NB4 (cell line): ENCODE results near the gene OSCAR.

Experiments used
- DNase-seq: peaks from one replicate; pipeline ENCODE4 v3.0.0; 2010; ENCODE audit warnings: low read depth
- H3K4me3 ChIP-seq: one replicate; pipeline ENCODE4 v1.5.1; 2011; ENCODE audit warnings: mild to moderate bottlenecking, low read depth, low read length, moderate library complexity
- MYC ChIP-seq: IDR thresholded peaks from 2 replicates; pipeline ENCODE4 v1.6.1; 2011; ENCODE audit warnings: low read depth, low read length
- POLR2A ChIP-seq: IDR thresholded peaks from 2 replicates; pipeline ENCODE4 v1.6.1; 2011; ENCODE audit warnings: mild to moderate bottlenecking; ENCODE audit not compliant: insufficient read length; ENCODE audit errors: extremely low read depth
- TF ChIP-seq, protein P1 (sequence below): IDR thresholded peaks from one replicate; pipeline ENCODE4 v1.5.1; 2012; ENCODE audit warnings: low read depth, low read length
- TF ChIP-seq, protein P2 (sequence below): IDR thresholded peaks from 2 replicates; pipeline ENCODE4 v1.6.1; 2011; ENCODE audit warnings: low read depth, low read length

Gene OSCAR

DNA sequence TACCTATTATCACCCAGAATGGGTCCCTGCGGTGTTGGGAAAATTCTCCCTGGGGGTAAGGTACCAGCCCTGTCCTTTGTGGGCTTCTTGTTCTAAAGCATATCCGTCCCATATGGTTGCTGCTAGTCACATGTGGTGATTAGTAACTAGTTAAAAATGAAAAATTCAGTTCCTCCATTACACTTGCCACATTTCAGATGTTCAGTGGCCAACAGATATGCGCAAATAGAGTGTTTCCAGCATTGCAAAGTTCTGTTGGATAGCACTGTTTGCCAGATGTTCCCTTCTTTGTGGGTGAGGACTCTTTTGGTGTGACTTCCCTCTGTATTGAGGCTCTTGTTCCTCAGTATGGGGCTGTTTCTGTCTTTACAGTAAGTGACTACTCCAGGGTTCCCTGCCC, 40.8 kb upstream of the OSCAR start:
- TF ChIP-seq, protein P1, sequence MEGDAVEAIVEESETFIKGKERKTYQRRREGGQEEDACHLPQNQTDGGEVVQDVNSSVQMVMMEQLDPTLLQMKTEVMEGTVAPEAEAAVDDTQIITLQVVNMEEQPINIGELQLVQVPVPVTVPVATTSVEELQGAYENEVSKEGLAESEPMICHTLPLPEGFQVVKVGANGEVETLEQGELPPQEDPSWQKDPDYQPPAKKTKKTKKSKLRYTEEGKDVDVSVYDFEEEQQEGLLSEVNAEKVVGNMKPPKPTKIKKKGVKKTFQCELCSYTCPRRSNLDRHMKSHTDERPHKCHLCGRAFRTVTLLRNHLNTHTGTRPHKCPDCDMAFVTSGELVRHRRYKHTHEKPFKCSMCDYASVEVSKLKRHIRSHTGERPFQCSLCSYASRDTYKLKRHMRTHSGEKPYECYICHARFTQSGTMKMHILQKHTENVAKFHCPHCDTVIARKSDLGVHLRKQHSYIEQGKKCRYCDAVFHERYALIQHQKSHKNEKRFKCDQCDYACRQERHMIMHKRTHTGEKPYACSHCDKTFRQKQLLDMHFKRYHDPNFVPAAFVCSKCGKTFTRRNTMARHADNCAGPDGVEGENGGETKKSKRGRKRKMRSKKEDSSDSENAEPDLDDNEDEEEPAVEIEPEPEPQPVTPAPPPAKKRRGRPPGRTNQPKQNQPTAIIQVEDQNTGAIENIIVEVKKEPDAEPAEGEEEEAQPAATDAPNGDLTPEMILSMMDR, result no peak
- TF ChIP-seq, protein P2, sequence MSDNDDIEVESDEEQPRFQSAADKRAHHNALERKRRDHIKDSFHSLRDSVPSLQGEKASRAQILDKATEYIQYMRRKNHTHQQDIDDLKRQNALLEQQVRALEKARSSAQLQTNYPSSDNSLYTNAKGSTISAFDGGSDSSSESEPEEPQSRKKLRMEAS, result no peak
- TF ChIP-seq POLR2A, result no peak
- TF ChIP-seq MYC, result no peak
- no peak overlapping the region for H3K4me3 ChIP-seq
- no peak for DNase-seq

DNA sequence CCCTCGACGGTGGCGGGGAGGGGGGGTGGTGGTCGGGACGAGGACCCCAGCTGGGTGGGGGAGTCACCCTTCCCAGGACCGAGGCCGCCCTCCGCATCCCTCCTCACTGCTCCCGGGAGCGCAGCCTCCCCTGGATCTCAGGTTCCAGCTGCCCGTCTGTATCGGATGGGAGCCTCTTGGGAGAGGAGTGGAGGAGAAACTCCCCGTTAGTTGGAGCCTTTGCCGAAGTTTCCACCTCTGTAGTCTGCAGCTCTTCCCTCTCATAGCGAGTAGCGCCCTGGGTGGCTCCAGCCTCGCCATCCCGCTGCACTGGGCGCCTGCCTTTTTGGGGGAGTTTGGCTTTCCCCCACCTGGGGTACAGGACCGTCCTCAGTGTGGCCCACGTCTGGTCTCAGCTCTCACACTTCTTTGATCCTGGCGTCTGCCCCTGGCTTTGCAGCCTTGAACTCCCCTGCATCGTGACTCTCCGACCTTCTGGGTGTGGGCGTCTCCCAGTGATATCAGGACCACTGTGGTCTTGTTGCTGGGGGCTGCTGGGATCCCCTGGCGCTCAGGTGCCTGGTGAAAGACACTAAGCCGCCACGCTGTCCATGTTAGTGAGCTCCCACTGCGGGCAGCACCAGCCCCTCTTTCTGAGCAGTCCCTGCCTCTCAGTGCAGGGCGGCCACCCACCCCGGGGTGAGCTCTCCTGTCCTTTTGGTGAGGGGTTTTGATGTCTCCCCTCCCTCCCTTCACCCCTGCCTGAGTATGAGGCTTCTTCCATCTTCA, 38.1 kb upstream of the OSCAR start:
- H3K4me3 ChIP-seq, result peak overlapping the region; percentile 54
- no peak for DNase-seq
- TF ChIP-seq, protein P2, result no peak
- no peak for TF ChIP-seq POLR2A
- TF ChIP-seq, protein P1, result no peak
- no peak for TF ChIP-seq MYC

DNA sequence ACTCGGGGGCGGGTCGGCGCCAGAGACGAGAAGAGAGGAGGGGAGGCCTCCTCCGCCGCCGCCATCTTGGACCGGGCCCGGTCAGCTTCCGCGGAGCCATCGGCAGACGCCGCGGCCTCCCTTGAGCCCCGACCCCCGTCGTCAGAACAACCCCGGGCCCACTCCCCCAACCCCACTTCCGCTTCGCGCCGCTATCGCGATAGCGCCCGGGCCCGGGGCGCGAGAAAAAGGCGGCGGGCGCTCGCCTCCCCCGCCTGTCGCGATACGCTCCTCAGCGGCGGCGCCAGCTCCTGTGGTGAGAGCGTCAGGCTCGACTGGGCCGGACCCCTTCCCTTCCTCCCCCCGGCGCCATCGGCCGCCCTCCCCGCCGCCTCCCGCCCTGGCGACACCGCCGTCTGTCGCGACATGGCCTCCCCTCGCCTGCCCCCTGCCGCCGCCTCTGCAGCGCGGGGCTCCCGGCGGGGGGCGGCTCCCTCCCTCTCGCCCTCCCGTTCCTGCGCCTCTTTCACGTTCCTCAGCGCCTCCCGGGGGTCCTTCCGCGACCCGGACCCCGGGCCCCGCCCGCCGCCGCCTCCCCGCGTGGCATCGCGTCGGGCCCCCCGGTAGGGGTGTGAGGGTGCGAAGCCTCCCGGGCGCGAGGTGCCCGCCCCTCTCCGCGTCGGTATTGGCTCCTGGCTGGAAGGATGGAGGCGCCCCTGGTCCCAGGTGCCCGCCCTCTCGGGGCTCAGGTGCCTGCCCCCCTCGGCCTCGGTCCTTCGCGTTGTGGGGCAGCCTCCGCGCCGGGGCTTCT, 37.3 kb upstream of the OSCAR start, which contains the start of gene CNOT3:
CNOT3 (plus strand) TSS at position 64 of the 790 bp plus-strand sequence. CDS start 5,217 bp downstream, outside the sequence.
- H3K4me3 ChIP-seq, result peak within 1 kb of the TSS; percentile 71
- no peak for DNase-seq
- TF ChIP-seq POLR2A, result peak; percentile 54
- TF ChIP-seq, protein P2, result no peak

DNA sequence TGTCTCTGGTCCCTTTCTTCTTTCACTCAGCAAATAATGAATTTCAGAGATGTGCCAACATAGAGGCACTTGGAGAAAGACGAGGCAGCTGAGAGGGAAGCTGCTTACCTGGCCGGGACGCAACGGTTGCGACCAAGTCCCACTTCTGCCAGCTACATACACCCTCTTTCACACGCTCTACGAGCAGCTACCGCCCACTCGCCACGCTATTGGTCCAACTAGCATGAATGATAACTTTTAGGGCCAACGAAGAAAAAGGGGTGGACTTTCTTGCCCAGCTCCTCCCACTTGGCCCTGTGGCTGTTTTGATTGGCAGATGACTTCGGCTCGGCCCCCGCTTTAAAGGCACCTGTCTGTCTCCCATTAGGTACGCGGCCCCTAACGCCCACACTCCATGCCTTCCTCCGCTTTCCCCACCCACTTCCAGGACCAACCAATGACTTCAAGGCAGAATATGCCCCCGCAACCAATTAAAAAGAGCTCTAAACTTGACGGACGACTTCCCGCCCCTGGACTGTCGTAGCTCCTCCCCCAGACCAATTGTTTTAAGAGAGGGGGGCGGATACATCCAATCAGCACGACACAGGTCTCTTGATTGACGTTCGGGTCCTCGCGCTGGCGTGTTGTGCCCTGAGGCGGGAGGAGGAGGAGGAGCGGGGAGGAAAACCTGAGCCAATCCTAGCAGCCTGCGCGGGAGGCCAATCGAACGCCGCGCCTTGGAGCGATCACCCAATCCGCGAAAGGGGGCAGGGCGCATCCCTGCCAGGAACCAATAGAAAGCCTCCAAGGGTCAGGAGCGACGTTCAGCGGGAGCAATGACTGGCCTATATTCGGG, 36.5 kb upstream of the OSCAR start:
- H3K4me3 ChIP-seq, result peak overlapping the region; percentile 71
- peak; percentile 99 for DNase-seq
- TF ChIP-seq, protein P2, result peak; percentile 40
- TF ChIP-seq, protein P1, result no peak
- TF ChIP-seq POLR2A (peak; percentile 30), MYC (no peak)

DNA sequence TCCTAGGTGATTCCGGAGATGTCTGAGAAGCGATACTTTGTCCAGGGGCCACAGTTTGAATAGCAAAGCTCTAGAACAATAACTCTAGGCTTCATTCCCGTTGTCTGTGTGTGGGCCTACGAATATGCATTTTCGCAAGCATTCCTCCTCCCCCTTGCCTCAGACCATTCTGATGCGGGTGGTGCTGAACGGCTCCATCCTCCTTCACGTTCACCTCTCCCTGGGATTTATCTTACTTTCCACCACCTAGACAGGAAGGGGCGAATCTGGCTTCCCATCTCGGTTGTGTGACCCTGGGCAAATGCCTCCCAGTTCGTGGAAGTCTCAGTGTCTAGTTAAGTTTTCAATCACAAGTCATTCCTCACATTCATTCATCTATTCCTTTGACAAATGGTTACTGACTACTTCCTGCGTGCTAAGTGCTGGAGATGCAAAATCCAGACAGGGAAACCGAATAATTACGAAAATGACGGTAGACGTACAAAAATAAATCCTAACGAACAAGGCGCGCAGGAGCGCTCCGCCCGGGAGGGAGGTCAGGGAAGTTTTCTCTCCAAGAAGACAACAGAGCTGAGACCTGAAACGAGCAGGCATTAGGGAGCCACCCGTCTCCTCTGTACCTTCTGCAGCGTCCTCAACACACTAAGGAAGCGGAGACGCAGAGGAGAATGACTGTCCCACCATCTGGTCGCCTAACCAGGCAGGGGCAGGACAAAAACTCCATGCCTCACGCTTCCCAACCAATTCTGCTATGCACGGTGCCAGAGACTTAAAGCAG, 35.7 kb upstream of the OSCAR start:
- no peak for DNase-seq
- TF ChIP-seq, protein P1, result no peak
- TF ChIP-seq POLR2A (no peak), MYC (no peak)
- TF ChIP-seq, protein P2, result no peak
- H3K4me3 ChIP-seq, result peak overlapping the region; percentile 71
